GM19452 (cell line): Measurements from ENCODE around the gene BHLHA9.
"Not testable (repeated sequence)": the region's sequence is repeated elsewhere in the genome, so short reads cannot be mapped to it uniquely, and the experiment has no call there.

ENCODE experiments used
- ATAC-seq: cut with Tn5 transposase; IDR thresholded peaks from one replicate; pipeline ENCODE4 v1.9.1; 2021; ENCODE audit not compliant: unreplicated experiment

The BHLHA9 gene

GRCh38 chr17:1299552-1300370, 29.5 kb downstream of the BHLHA9 start:
- ATAC-seq, result no peak

GRCh38 chr17:1300371-1300905, 30.2 kb downstream of the BHLHA9 start:
- ATAC-seq, result no peak

GRCh38 chr17:1301546-1301945, 31.3 kb downstream of the BHLHA9 start:
- ATAC-seq, result no peak

GRCh38 chr17:1302761-1303160, 32.5 kb downstream of the BHLHA9 start:
- ATAC-seq, result no peak

- no peak for ATAC-seq
Measured at GRCh38 chr17:1304522-1304921, 34.3 kb downstream of the BHLHA9 start.

GRCh38 chr17:1304962-1305563, 34.8 kb downstream of the BHLHA9 start:
- no peak for ATAC-seq

- ATAC-seq, result not testable (repeated sequence)
Measured at GRCh38 chr17:1307829-1308228, 37.6 kb downstream of the BHLHA9 start.

- ATAC-seq, result no peak
Measured at GRCh38 chr17:1312261-1312870, 42.1 kb downstream of the BHLHA9 start.

- no peak for ATAC-seq
Measured at GRCh38 chr17:1313270-1314005, 43.2 kb downstream of the BHLHA9 start.

- no peak for ATAC-seq
Measured at GRCh38 chr17:1315409-1315808, 45.2 kb downstream of the BHLHA9 start.

- ATAC-seq, result no peak
Measured at GRCh38 chr17:1315891-1316403, 45.7 kb downstream of the BHLHA9 start.
